SU-DHL-6 (cell line): ENCODE data around the gene PARD6A.

Experiments
- CTCF ChIP-seq: fragments of 200-600 bp; sonication (generic); IDR thresholded peaks from one replicate; pipeline ENCODE4 v1.5.1; 2017; ENCODE audit warnings: antibody characterized with exemption, mild to moderate bottlenecking, low read length, moderate library complexity; ENCODE audit not compliant: insufficient read depth, poor library complexity, severe bottlenecking
- EZH2phosphoT487 ChIP-seq: fragments of 200-600 bp; sonication (generic), shearing (Covaris generic); conservative IDR thresholded peaks from 2 replicates; pipeline ENCODE4 v1.6.1; 2018; ENCODE audit warnings: mild to moderate bottlenecking, antibody characterized with exemption, low read length, moderate library complexity, mixed read lengths

- TF ChIP-seq CTCF (no peak), EZH2phosphoT487 (no peak)
Measured at GRCh38 chr16:67653128-67653788, 7.5 kb upstream of the PARD6A start.
